ENCODE measurements around the gene UTS2R.
"Not testable (repeated sequence)": the region's sequence is repeated elsewhere in the genome, so short reads cannot be mapped to it uniquely, and the experiment has no call there.

The UTS2R gene

DNA sequence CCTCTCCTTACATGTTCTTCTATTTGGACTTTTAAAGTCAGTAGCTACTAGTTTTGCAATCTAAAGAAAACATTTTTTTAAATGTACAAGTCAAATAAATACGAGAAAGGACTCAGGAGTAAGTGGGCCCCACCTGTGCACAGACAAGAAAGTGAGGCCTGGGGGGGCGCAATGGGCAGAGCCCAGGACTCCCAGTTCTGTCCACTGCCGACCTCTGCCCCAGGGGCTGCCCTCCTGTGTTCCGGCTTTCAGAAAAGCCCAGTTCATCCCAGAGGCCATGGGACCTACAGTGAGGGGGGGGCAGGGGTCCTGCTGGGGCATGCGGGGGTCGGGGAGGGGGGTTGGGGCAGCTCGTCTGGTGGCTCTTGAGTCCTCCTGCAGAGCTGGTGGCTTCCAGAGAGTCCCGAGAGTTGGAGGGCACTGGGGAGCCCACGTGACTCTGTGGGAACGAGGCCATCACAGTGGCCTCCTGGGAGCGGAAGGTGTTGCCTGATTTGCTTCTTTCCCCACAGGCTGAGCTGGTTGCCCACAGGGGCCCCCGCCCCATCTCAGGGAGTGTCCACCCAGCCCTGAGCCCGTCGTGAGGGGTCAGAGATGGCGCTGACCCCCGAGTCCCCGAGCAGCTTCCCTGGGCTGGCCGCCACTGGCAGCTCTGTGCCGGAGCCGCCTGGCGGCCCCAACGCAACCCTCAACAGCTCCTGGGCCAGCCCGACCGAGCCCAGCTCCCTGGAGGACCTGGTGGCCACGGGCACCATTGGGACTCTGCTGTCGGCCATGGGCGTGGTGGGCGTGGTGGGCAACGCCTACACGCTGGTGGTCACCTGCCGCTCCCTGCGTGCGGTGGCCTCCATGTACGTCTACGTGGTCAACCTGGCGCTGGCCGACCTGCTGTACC lies 2.4 kb downstream of the UTS2R start:
- H3K36me3 ChIP-seq: no peaks in the 10 kb centered on the region
- H3K4me3 ChIP-seq (ENCODE audit: low read depth, low read length): no peak overlapping the region
- no peaks in the 10 kb centered on the region for H3K9me3 ChIP-seq (ENCODE audit: severe bottlenecking)
- H3K27me3 ChIP-seq (ENCODE audit: insufficient read depth, low read depth, severe bottlenecking): no peaks in the 10 kb centered on the region
- DNase-seq: no peak
- no peak overlapping the region for H3K27ac ChIP-seq
- TF ChIP-seq, protein P1, sequence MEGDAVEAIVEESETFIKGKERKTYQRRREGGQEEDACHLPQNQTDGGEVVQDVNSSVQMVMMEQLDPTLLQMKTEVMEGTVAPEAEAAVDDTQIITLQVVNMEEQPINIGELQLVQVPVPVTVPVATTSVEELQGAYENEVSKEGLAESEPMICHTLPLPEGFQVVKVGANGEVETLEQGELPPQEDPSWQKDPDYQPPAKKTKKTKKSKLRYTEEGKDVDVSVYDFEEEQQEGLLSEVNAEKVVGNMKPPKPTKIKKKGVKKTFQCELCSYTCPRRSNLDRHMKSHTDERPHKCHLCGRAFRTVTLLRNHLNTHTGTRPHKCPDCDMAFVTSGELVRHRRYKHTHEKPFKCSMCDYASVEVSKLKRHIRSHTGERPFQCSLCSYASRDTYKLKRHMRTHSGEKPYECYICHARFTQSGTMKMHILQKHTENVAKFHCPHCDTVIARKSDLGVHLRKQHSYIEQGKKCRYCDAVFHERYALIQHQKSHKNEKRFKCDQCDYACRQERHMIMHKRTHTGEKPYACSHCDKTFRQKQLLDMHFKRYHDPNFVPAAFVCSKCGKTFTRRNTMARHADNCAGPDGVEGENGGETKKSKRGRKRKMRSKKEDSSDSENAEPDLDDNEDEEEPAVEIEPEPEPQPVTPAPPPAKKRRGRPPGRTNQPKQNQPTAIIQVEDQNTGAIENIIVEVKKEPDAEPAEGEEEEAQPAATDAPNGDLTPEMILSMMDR (IDR thresholded peaks at IDR 0.05; ENCODE audit: low read depth, low read length): no peak

DNA sequence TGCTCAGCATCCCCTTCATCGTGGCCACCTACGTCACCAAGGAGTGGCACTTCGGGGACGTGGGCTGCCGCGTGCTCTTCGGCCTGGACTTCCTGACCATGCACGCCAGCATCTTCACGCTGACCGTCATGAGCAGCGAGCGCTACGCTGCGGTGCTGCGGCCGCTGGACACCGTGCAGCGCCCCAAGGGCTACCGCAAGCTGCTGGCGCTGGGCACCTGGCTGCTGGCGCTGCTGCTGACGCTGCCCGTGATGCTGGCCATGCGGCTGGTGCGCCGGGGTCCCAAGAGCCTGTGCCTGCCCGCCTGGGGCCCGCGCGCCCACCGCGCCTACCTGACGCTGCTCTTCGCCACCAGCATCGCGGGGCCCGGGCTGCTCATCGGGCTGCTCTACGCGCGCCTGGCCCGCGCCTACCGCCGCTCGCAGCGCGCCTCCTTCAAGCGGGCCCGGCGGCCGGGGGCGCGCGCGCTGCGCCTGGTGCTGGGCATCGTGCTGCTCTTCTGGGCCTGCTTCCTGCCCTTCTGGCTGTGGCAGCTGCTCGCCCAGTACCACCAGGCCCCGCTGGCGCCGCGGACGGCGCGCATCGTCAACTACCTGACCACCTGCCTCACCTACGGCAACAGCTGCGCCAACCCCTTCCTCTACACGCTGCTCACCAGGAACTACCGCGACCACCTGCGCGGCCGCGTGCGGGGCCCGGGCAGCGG lies 3.2 kb downstream of the UTS2R start:
- TF ChIP-seq, protein P1 (IDR thresholded peaks at IDR 0.05; ENCODE audit: low read depth, low read length): no peak
- H3K36me3 ChIP-seq: no peaks in the 10 kb centered on the region
- no peak overlapping the region for H3K4me3 ChIP-seq (ENCODE audit: low read depth, low read length)
- H3K27ac ChIP-seq: no peak overlapping the region
- no peaks in the 10 kb centered on the region for H3K27me3 ChIP-seq (ENCODE audit: insufficient read depth, low read depth, severe bottlenecking)
- H3K9me3 ChIP-seq (ENCODE audit: severe bottlenecking): no peaks in the 10 kb centered on the region
- no peak for DNase-seq

DNA sequence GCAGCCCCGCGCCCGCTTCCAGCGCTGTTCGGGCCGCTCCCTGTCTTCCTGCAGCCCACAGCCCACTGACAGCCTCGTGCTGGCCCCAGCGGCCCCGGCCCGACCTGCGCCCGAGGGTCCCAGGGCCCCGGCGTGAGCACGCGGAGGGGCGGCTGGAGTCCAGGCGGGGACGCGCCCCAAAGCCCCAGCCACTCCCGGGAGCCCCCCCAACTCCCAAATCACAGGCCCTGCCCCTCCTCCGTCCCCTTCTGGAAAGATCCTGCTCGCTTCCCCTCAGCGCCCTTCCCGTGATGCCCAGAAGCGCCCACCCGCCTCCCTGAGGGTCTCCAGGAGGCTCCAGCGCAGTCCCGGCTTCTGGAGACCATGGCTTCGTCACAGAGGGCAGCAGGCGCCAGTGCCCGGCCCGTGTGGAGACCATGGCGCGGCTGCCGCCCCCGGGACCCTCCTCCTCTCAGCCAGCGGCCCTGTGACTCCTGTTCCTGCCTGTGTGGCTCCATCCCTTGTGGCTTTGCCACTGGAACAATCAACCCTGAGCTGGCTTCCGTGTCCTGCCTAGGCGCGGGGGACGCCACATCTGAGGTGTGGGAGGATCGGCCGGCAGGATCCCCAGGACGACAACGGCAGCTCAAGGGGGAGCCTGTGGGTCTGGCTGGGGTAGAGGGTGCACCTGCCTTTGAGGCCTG lies 3.9 kb downstream of the UTS2R start:
- H3K27ac ChIP-seq: no peak overlapping the region
- no peak for DNase-seq
- H3K4me3 ChIP-seq (ENCODE audit: low read depth, low read length): no peak overlapping the region
- H3K9me3 ChIP-seq (ENCODE audit: severe bottlenecking): no peaks in the 10 kb centered on the region
- H3K27me3 ChIP-seq (ENCODE audit: insufficient read depth, low read depth, severe bottlenecking): no peaks in the 10 kb centered on the region
- TF ChIP-seq, protein P1 (IDR thresholded peaks at IDR 0.05; ENCODE audit: low read depth, low read length): no peak
- no peaks in the 10 kb centered on the region for H3K36me3 ChIP-seq

DNA sequence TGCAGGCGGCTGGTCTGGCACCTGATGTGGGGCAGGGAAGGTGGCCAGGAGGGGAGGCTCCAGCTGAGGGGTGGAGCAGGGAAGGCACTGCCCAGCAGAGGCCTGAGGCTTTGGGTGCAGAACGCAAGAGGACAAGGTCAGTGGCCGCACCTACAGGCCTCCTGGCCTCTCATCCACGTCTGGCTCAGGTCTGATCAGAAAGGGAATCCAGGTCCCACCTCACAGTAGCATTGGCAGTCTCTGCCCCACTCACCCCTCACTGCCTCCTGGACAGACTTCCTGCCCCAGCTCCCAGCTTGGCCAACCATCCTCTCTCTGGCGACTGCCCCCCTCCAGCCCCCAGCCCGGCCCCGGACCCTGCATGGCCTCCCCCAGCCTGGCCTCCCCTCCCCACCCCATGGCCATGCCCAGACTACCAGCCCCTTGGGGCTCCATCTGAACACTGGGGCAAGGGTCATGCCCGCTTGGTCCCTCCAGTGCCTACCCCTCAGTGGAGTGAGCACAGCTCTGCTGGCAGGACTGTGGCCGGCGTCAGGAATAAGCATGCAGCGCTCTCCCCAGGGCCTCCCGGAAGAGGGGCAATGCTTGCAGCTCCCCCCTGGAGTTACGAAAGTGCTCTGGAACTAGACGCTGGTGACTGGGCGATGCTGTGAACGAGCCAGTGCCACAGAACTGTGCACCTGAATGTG lies 4.6 kb downstream of the UTS2R start:
- Histone ChIP-seq H3K9me3 (ENCODE audit: severe bottlenecking) (no peaks in the 10 kb centered on the region), H3K27ac (peak overlapping the region; percentile 33), H3K4me3 (ENCODE audit: low read depth, low read length) (no peak overlapping the region), H3K27me3 (ENCODE audit: insufficient read depth, low read depth, severe bottlenecking) (no peaks in the 10 kb centered on the region), H3K36me3 (no peaks in the 10 kb centered on the region)
- DNase-seq: no peak
- TF ChIP-seq, protein P1 (IDR thresholded peaks at IDR 0.05; ENCODE audit: low read depth, low read length): no peak

DNA sequence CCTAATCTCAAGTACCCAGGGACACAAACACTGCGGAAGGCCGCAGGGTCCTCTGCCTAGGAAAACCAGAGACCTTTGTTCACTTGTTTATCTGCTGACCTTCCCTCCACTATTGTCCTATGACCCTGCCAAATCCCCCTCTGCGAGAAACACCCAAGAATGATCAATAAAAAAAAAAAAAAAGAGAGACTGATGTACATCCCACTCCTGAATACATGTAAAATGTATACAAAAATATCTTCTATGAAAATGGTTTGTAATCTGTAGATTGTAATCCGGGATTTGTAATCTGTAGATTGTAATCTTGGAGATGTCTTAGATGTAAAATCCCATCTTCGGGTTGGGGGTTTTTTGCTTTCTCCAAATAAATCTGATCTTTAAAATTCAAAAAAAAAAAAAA lies 5.7 kb downstream of the UTS2R start:
- H3K36me3 ChIP-seq: not testable (repeated sequence)

More for the DNA sequence above, 5.7 kb downstream of the UTS2R start:
- H3K4me3 ChIP-seq (ENCODE audit: low read depth, low read length); H3K27me3 ChIP-seq (ENCODE audit: insufficient read depth, low read depth, severe bottlenecking); H3K27ac ChIP-seq; H3K9me3 ChIP-seq (ENCODE audit: severe bottlenecking); DNase-seq: not testable (repeated sequence)

Measured in WERI-Rb-1 (cell line).